ENCODE measurements around the gene EXOC3L1.

The EXOC3L1 gene

GRCh38 chr16:67144943-67145342 is 45.0 kb downstream of the EXOC3L1 start:
- no peak for DNase-seq

GRCh38 chr16:67142342-67142741 is 47.6 kb downstream of the EXOC3L1 start:
- no peak for DNase-seq

GRCh38 chr16:67141391-67141790 is 48.5 kb downstream of the EXOC3L1 start:
- no peak for DNase-seq

GRCh38 chr16:67137605-67138004 is 52.3 kb downstream of the EXOC3L1 start:
- DNase-seq = no peak

Data from NCI-H774 (cell line).